A673 (cell line): Measurements from ENCODE around the gene SLC4A8.

ENCODE experiments used
- CTCF ChIP-seq: fragments of 300-800, 200-600 bp; sonication (generic); conservative IDR thresholded peaks from 2 replicates; pipeline ENCODE4 v1.5.1; 2017; ENCODE audit warnings: low read depth, mild to moderate bottlenecking, antibody characterized with exemption, low read length, moderate library complexity, mixed read lengths
- EZH2 ChIP-seq: fragments of 200-600 bp; sonication (generic); IDR thresholded peaks from 2 replicates; pipeline ENCODE4 v1.6.1; 2017; ENCODE audit warnings: borderline replicate concordance, low read depth, mild to moderate bottlenecking, mixed read lengths, antibody characterized with exemption, low read length; ENCODE audit not compliant: poor library complexity, severe bottlenecking

GRCh38 chr12:51409846-51410245 is 14.8 kb upstream of the SLC4A8 start:
- TF ChIP-seq CTCF (no peak), EZH2 (no peak)
